ENCODE data around the gene VEPH1.

The VEPH1 gene

GRCh38 chr3:157271283-157271882 lies 231.8 kb downstream of the VEPH1 start:
- in situ Hi-C loops (cut with HindIII; ENCODE audit: low pct_ligation_motif_present, low pct_unique_long_range_greater_than_20kb, low sequenced_read_pairs): no loop called here
- no peak for DNase-seq

GRCh38 chr3:157268026-157268425 lies 235.2 kb downstream of the VEPH1 start:
- no peak for DNase-seq
- in situ Hi-C loops (cut with HindIII; ENCODE audit: low pct_ligation_motif_present, low pct_unique_long_range_greater_than_20kb, low sequenced_read_pairs): no loop called here

- no peak for DNase-seq
- in situ Hi-C loops (cut with HindIII; ENCODE audit: low pct_ligation_motif_present, low pct_unique_long_range_greater_than_20kb, low sequenced_read_pairs): no loop called here
Observed at GRCh38 chr3:157265931-157266330, 237.3 kb downstream of the VEPH1 start.

GRCh38 chr3:157263027-157263426 lies 240.2 kb downstream of the VEPH1 start:
- in situ Hi-C loops (cut with HindIII; ENCODE audit: low pct_ligation_motif_present, low pct_unique_long_range_greater_than_20kb, low sequenced_read_pairs): no loop called here
- DNase-seq: no peak

- DNase-seq: no peak
- in situ Hi-C loops (cut with HindIII; ENCODE audit: low pct_ligation_motif_present, low pct_unique_long_range_greater_than_20kb, low sequenced_read_pairs): no loop called here
Observed at GRCh38 chr3:157261000-157261399, 242.2 kb downstream of the VEPH1 start.

- DNase-seq: no peak
- in situ Hi-C loops (cut with HindIII; ENCODE audit: low pct_ligation_motif_present, low pct_unique_long_range_greater_than_20kb, low sequenced_read_pairs): no loop called here
Observed at GRCh38 chr3:157259825-157260224, 243.4 kb downstream of the VEPH1 start.

- in situ Hi-C loops (cut with HindIII; ENCODE audit: low pct_ligation_motif_present, low pct_unique_long_range_greater_than_20kb, low sequenced_read_pairs): no loop called here
- DNase-seq: no peak
Observed at GRCh38 chr3:157257101-157257500, 246.1 kb downstream of the VEPH1 start.

- in situ Hi-C loops (cut with HindIII; ENCODE audit: low pct_ligation_motif_present, low pct_unique_long_range_greater_than_20kb, low sequenced_read_pairs): no loop called here
- no peak for DNase-seq
Observed at GRCh38 chr3:157255797-157256196, 247.4 kb downstream of the VEPH1 start.

GRCh38 chr3:157251685-157252084 lies 251.5 kb downstream of the VEPH1 start:
- in situ Hi-C loops (cut with HindIII; ENCODE audit: low pct_ligation_motif_present, low pct_unique_long_range_greater_than_20kb, low sequenced_read_pairs): no loop called here
- DNase-seq: no peak

- no peak for DNase-seq
- in situ Hi-C loops (cut with HindIII; ENCODE audit: low pct_ligation_motif_present, low pct_unique_long_range_greater_than_20kb, low sequenced_read_pairs): no loop called here
Observed at GRCh38 chr3:157249606-157250005, 253.6 kb downstream of the VEPH1 start.

GRCh38 chr3:157248590-157249422 lies 254.4 kb downstream of the VEPH1 start:
- in situ Hi-C loops (cut with HindIII; ENCODE audit: low pct_ligation_motif_present, low pct_unique_long_range_greater_than_20kb, low sequenced_read_pairs): no loop called here
- peak; percentile 68 for DNase-seq

GRCh38 chr3:157247391-157247790 lies 255.8 kb downstream of the VEPH1 start:
- DNase-seq: no peak
- in situ Hi-C loops (cut with HindIII; ENCODE audit: low pct_ligation_motif_present, low pct_unique_long_range_greater_than_20kb, low sequenced_read_pairs): no loop called here

- in situ Hi-C loops (cut with HindIII; ENCODE audit: low pct_ligation_motif_present, low pct_unique_long_range_greater_than_20kb, low sequenced_read_pairs): no loop called here
- DNase-seq: no peak
Observed at GRCh38 chr3:157242836-157243235, 260.4 kb downstream of the VEPH1 start.

- DNase-seq: no peak
- in situ Hi-C loops (cut with HindIII; ENCODE audit: low pct_ligation_motif_present, low pct_unique_long_range_greater_than_20kb, low sequenced_read_pairs): no loop called here
Observed at GRCh38 chr3:157241599-157241998, 261.6 kb downstream of the VEPH1 start.

GRCh38 chr3:157240408-157240807 lies 262.8 kb downstream of the VEPH1 start:
- in situ Hi-C loops (cut with HindIII; ENCODE audit: low pct_ligation_motif_present, low pct_unique_long_range_greater_than_20kb, low sequenced_read_pairs): no loop called here
- DNase-seq: no peak

GRCh38 chr3:157239082-157239704 lies 264.0 kb downstream of the VEPH1 start:
- in situ Hi-C loops (cut with HindIII; ENCODE audit: low pct_ligation_motif_present, low pct_unique_long_range_greater_than_20kb, low sequenced_read_pairs): no loop called here
- peak; percentile 54 for DNase-seq

GRCh38 chr3:157238457-157238856 lies 264.8 kb downstream of the VEPH1 start:
- in situ Hi-C loops (cut with HindIII; ENCODE audit: low pct_ligation_motif_present, low pct_unique_long_range_greater_than_20kb, low sequenced_read_pairs): no loop called here
- no peak for DNase-seq

- no peak for DNase-seq
Observed at GRCh38 chr3:157237886-157238285, 265.3 kb downstream of the VEPH1 start.

GRCh38 chr3:157235291-157235690 lies 267.9 kb downstream of the VEPH1 start:
- no peak for DNase-seq
- in situ Hi-C loops (cut with HindIII; ENCODE audit: low pct_ligation_motif_present, low pct_unique_long_range_greater_than_20kb, low sequenced_read_pairs): no loop called here

More at GRCh38 chr3:157237886-157238285, 265.3 kb downstream of the VEPH1 start:
- in situ Hi-C loops (cut with HindIII; ENCODE audit: low pct_ligation_motif_present, low pct_unique_long_range_greater_than_20kb, low sequenced_read_pairs): no loop called here

GRCh38 chr3:157233923-157234322 lies 269.3 kb downstream of the VEPH1 start:
- in situ Hi-C loops (cut with HindIII; ENCODE audit: low pct_ligation_motif_present, low pct_unique_long_range_greater_than_20kb, low sequenced_read_pairs): no loop called here

More at GRCh38 chr3:157233923-157234322, 269.3 kb downstream of the VEPH1 start:
- no peak for DNase-seq
